COR-L47 (cell line): ENCODE measurements around the gene GNB2.
A peak's percentile ranks its signal among the peaks of the same experiment; 100 is the strongest.

ENCODE experiments used
- DNase-seq: peaks from one replicate; lab custom pipeline; 2025; lab: John Stamatoyannopoulos, UW

The GNB2 gene

GRCh38 chr7:100673302-100673941, at the start of gene GNB2:
GNB2 (plus strand) TSS chr7:100673740; CDS start chr7:100676266, 2,526 bp downstream.
- peak; percentile 98 for DNase-seq

GRCh38 chr7:100623951-100624824, 49.4 kb upstream of the GNB2 start:
- DNase-seq = no peak

- no peak for DNase-seq
Observed at GRCh38 chr7:100626055-100626454, 47.5 kb upstream of the GNB2 start.

GRCh38 chr7:100626530-100627237, 46.9 kb upstream of the GNB2 start:
- peak; percentile 70 for DNase-seq

- no peak for DNase-seq
Observed at GRCh38 chr7:100627238-100627549, 46.3 kb upstream of the GNB2 start.

- no peak for DNase-seq
Observed at GRCh38 chr7:100629117-100629716, 44.3 kb upstream of the GNB2 start.

GRCh38 chr7:100630066-100630465, 43.5 kb upstream of the GNB2 start:
- DNase-seq = no peak

GRCh38 chr7:100632951-100633717, 40.4 kb upstream of the GNB2 start:
- peak; percentile 56 for DNase-seq

GRCh38 chr7:100639995-100640516, 33.5 kb upstream of the GNB2 start:
- DNase-seq = no peak

GRCh38 chr7:100640517-100641440, 32.8 kb upstream of the GNB2 start:
- no peak for DNase-seq

- no peak for DNase-seq
Observed at GRCh38 chr7:100641463-100641859, 32.1 kb upstream of the GNB2 start, which contains the start of gene TFR2. TFR2 (minus strand) TSS chr7:100641552; CDS start chr7:100641509, 43 bp downstream.

- no peak for DNase-seq
Observed at GRCh38 chr7:100641860-100642533, 31.5 kb upstream of the GNB2 start.

GRCh38 chr7:100642534-100642907, 31.0 kb upstream of the GNB2 start:
- no peak for DNase-seq

GRCh38 chr7:100649826-100650565, 23.5 kb upstream of the GNB2 start:
- DNase-seq = no peak

- no peak for DNase-seq
Observed at GRCh38 chr7:100654908-100655831, 18.4 kb upstream of the GNB2 start.

- DNase-seq = peak; percentile 83
Observed at GRCh38 chr7:100655908-100656674, 17.4 kb upstream of the GNB2 start, which contains the start of gene ACTL6B. ACTL6B (minus strand) TSS chr7:100656448; CDS start chr7:100656354, 94 bp downstream.
